GM19328 (cell line): Measurements from ENCODE around the gene ZNF462.

Source experiments
- ATAC-seq: cut with Tn5 transposase; IDR thresholded peaks from one replicate; pipeline ENCODE4 v1.9.1; 2021; ENCODE audit warnings: mild to moderate bottlenecking, moderate library complexity; ENCODE audit not compliant: unreplicated experiment

The ZNF462 gene

GRCh38 chr9:106992186-106992585 is 129.2 kb downstream of the ZNF462 start:
- ATAC-seq: no peak

DNA sequence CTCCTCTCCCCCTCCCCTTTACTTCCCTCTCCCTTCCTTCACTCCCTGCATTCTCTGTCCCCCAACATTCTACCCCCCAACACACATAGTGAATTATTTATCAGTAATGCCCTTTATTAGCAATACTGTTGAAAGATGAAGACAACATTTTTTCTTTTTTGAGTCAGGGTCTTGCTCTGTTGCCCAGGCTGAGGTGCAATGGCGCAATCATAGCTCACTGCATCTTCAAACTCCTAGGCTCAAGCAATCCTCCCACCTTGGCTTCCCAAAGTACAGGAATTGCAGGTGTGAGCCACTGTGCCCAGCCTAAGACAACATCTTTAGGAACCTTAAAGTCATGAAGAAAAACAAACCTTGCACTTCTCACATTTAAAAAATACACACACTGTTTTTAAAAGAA is 130.6 kb downstream of the ZNF462 start:
- ATAC-seq: no peak

DNA sequence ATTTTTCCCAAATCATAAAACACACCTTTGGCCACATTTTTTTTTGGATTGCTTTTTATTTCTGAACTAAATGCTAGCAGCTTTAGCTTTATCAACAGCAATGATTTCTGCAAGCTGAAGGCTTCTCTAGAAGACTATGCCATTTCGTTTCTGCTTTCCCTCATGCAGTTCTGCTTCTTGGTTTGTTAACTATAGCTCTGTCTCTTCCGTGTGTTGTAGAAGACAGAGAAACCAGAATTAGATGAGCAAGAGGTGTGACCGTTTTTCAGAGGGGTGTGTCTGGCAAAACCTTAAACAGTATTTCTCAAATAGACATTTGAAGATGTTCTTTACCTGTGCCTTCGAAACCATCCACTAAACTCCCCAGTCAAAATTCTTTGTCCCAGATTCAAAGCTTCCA is 131.5 kb downstream of the ZNF462 start:
- no peak for ATAC-seq

DNA sequence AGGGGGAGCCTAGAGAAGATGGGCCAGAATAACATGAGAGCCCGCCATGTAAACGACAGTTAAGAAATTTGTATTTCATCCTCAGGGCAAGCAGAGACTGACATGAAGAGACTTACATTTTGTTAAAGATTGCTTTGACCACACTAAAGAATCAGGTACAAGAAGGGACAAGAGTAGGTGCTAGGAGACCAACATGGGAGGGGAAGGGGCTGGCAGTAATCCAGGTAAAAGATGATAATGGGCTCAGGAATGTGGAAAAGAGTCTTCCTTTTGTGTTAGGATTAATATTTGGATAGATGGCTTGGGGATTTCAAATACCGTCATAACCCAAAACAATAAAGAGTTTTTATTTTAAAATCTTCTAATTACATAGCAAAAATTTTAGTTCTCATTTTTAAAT is 137.3 kb downstream of the ZNF462 start:
- no peak for ATAC-seq

GRCh38 chr9:107005201-107005600 is 142.2 kb downstream of the ZNF462 start:
- ATAC-seq: no peak

DNA sequence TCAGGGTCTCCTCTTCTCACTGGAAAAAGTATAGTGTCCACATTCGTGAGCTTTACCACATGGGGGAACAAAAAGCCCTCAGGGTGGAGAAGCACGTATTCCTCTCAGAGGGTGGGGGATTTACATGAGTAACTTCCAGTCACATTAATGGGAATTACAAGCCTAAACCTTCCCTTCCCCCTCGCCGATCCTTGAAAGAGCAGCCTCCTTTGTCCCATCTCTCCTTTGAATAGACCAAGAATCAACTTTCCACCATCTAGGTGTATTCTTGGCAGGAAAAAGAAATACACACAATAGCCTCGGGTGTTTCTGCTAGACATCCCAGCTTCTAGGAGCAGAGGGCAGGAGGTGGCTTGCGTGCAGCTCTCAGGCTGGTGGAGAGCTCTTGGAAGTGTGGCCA is 144.4 kb downstream of the ZNF462 start:
- no peak for ATAC-seq

DNA sequence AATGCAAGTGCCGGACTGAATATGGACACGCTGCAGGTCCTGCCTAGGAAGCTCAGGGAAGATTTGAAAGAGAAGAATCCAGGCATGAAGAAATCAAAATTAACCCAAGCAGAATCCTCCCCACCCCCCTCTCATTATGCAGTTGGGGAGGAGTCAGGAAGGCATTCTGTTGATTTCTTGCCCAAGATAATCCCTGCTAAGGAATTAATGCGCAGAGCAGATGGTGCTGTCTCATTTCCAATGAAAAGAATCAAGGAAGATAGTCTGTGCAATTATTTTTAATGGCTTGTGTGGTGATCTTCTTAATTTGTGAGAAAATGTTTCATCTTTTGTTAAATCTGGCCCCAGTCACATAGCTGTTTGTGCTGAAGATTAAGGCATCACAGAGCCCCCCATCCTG is 145.0 kb downstream of the ZNF462 start:
- no peak for ATAC-seq

DNA sequence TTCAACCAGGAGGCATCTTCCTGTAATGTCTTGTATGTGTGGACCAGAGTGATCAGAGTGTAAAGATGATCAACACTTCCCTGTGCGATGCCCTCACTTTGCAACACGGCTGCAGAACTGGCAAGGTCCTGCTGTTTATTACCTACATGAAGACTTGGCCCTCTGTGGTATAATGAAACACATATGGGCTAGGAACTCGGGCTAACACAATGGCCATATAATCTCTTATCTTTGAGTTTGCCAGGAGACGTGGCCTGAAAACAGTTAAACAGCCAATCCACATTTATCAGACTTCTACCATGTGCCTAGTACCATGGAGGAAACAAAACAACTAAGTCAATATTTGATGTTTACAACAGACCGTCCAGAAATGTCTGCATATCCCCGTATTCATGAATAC is 145.5 kb downstream of the ZNF462 start:
- ATAC-seq: no peak

- ATAC-seq: no peak
Observed at GRCh38 chr9:107016383-107016782, 153.4 kb downstream of the ZNF462 start.

DNA sequence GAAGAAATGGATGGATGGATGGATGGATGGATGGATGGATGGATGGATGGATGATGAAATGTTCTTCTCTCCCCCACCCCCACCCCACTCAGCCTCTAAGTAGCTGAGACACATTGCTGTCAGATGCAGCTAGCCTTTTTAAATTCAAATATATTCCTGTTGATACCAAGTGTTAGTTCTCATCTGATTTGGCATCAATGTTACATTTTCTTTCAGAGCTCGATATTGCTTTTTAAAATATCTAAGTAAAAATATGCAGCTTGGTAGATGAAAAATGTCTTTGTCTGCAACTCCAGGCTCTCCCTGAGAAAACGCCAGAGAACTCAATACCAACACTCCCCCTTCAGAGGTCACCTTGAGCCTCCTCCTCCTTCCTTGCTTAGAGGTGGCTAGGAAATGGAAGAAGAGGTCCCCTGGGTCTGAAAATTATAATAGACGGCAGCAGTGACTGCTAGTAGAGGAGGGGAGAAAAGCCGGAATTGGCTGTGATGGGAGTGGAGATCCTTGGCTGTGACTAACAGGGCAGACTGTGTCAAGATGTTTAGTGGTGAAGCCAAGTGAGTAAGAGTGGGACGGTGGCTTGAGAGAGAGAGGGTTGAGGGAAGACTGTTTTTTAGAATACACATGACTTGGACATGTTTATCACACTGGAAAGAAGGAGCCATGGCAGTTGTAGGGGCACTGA is 156.0 kb downstream of the ZNF462 start:
- no peak for ATAC-seq

GRCh38 chr9:107020040-107020530 is 157.1 kb downstream of the ZNF462 start:
- no peak for ATAC-seq

GRCh38 chr9:107024193-107024592 is 161.2 kb downstream of the ZNF462 start:
- ATAC-seq: no peak

- no peak for ATAC-seq
Observed at GRCh38 chr9:107025260-107026035, 162.5 kb downstream of the ZNF462 start.

DNA sequence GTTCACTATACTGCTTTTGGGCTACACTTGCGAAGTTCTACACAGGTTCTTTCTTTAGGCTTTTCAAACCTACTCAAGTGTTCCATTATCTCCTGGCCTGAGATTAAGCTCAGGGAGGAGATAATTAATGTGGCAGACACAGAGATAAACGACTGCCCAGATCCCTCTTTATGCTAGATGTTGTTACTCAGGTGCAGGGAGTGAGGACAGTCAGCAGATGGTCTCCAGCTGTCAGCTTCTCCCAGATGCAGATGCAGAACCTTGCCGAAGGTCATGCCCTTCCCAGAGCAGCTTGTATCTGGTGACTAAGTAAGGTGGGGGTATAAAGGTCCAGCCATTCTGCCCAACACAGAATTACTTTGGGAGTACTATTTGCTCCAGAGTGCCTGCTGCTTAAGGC is 166.2 kb downstream of the ZNF462 start:
- ATAC-seq: no peak

DNA sequence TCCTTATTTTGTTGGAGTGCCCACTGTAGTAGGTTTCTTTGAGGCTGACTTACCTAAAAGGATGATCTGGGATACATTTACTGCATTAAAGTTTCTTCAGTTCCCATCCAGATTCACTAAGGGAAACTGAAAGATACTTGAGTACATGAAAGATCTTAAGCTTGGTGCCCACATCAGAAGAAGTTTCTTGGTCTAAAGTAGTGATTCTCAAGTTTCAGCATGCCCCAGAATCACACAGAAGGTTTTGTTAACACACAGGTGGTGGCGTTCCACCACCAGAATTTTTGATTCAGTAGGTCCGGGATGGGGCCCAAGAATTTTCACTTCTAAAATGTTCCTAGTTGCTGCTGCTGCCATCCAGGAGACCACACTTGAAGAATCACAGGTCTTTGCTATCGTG is 171.0 kb downstream of the ZNF462 start:
- ATAC-seq: no peak

DNA sequence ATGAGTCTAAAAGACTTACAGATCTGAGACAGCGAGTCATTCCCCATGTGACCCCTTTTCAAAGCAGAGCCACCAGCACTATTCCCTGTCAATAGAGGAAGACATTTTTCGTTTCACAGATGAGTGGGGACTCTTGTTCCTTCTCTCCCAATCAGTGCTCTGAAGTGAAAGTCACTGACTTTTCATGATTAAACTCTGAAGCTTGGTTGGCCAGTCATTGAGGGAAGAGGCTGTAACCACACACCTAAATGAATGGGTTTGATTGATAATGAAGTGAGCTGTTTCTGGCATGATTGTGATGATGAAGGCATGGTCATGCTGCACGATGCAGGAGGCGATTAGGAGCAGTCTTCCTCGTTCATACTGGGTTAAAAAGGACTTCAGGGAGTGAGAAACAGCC is 171.9 kb downstream of the ZNF462 start:
- no peak for ATAC-seq

DNA sequence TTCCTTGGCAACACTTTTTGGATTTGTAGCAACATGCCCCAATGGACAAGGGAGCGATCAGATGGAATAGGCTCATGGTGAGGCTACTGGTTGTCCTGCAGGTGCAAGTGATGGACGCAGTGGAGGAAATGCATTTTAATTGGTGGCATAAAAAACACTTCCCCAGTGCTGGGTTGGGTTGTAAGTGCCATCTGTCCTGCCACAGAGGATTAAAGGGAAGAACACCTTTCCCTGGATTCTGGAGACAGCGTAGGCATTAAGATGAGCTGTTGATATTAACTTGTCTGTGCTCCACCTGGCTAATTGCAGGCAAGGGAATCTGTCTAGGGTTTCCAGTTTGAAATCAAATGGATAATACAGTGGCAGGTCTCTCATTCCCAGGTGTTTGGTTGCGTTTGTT is 173.4 kb downstream of the ZNF462 start:
- no peak for ATAC-seq

DNA sequence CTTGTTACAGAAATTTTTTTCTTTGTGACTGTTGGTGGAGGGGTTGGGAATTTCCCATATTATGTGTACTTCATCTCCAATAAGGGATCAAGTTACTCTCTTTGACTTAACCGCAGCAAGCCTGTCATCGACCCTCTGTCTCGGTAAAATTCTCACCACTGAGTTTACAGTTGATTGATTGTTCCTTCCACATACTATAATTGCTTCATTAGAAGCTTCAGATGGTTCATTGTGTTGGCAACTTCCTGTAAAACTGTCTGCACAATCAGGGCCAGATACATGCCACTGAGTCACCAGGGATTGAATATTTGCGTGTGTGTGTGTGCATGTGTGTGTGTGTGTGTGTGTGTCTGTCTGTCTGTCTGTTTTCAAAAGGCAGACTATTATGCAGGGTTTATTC is 176.6 kb downstream of the ZNF462 start:
- no peak for ATAC-seq

DNA sequence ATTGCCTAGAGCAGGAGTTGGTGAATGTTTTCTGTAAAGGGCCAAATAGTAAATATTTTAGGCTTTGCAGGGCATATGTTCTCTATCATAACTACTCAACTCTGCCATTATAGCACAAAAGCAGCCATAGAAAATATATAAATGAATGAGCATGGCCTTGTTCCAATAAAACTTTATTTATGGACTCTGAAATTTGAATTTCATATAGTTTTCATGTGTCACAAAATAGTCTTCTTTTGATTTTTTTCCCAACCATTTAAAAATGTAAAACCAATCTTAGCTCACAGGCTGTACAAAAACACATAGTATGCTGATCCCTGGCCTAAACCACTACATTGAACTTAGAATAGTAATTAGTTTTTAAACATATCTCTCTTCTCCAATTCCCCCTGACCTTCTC is 179.6 kb downstream of the ZNF462 start:
- no peak for ATAC-seq

DNA sequence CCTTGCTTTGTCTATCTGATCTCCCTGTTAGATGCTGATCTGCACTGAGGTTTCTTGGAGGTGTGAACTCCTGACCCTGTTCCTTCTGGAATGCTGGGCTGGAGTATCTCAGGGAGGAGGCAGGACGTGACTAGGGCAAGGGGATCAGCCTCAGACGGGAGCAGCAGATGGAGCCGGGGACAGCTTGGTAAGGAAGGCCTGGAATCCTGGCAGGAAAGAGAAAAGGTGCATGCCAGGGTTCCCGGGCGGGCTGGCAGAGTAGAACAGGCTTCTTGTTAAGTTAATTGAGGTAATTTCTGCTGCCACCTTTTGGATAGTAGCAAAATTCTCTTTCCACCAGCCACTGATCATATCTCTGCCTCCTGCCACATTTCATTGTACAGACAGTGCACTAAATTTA is 180.9 kb downstream of the ZNF462 start:
- no peak for ATAC-seq

- ATAC-seq: no peak
Observed at GRCh38 chr9:107044872-107045271, 181.9 kb downstream of the ZNF462 start.

- ATAC-seq: peak; percentile 89
Observed at GRCh38 chr9:107046692-107047091, 183.7 kb downstream of the ZNF462 start.
